Right ventricle myocardium inferior (tissue), 1 donor: Measurements from ENCODE around the gene FAM167B. TPM values are rescaled to one million over a fixed set of nuclear protein-coding genes. Genes with fewer than 3 reads are reported as not detected.

Experiments used
- ATAC-seq: fragments of 200-7000 bp; cut with Tn5 transposase; one replicate; pipeline ENCODE4 v1.9.1; 2020; ENCODE audit warnings: mild to moderate bottlenecking, moderate library complexity
- DNase-seq: peaks from one replicate; pipeline ENCODE4 v3.0.0; 2021; ENCODE audit errors: missing footprints
- intact Hi-C: fragments of 100-400 bp; cut with DNase I; formaldehyde crosslinking; loops from one replicate; pipeline ENCODE4 v1.11.0; 2022
- long read RNA-seq: library from polyadenylated mRNA; unstranded; transcript quantifications from one replicate; pipeline ENCODE4 v2.0.0, GENCODE V29; 2021
- total RNA-seq: library from RNA; stranded (reverse); fragmentation: NEBNext Ultra II Directional; extraction: Animal tissue kit (Norgen Biotek cat#: 25700); gene quantifications from one replicate; pipeline ENCODE4 v1.2.1, GENCODE V29; 2021
- donor health status: DM: no; HTN: yes; CAD: no; lungs with severe emphysema.

The FAM167B gene
- 10.5 TPM for total RNA-seq
- long read RNA-seq, partial matches to known transcripts: 0 of 4 reads
- long read RNA-seq, other reads (novel, unspliced or antisense): 0 of 4 reads

- DNase-seq (no peak), ATAC-seq (peak; percentile 45)
- intact Hi-C loops: loop anchor here (5.0 kb wide), 1 partner anchor 45 kb away; the partner anchor contains the start of gene HDAC1
Measured at GRCh38 chr1:32246888-32247273, at the start of gene FAM167B. TSS of gene FAM167B (plus strand) at chr1:32247222. CDS start at chr1:32247422, 200 bp downstream.

- DNase-seq (no peak), ATAC-seq (no peak)
- intact Hi-C loops: no loop called here
Measured at GRCh38 chr1:32197837-32198236, 49.2 kb upstream of the FAM167B start.

- no peak for DNase-seq
- no peak for ATAC-seq
- intact Hi-C loops: no loop called here
Measured at GRCh38 chr1:32198237-32199042, 48.6 kb upstream of the FAM167B start.

GRCh38 chr1:32199043-32199716, 47.8 kb upstream of the FAM167B start:
- DNase-seq: no peak
- intact Hi-C loops: no loop called here

GRCh38 chr1:32199717-32200072, 47.3 kb upstream of the FAM167B start:
- intact Hi-C loops: no loop called here
- ATAC-seq: peak; percentile 64
- DNase-seq: peak; percentile 87

More at GRCh38 chr1:32199043-32199716, 47.8 kb upstream of the FAM167B start:
- ATAC-seq: no peak

- intact Hi-C loops: no loop called here
- peak; percentile 86 for DNase-seq
- ATAC-seq: peak; percentile 63
Measured at GRCh38 chr1:32200226-32201010, 46.6 kb upstream of the FAM167B start, which contains the start of gene CCDC28B. TSS of gene CCDC28B (plus strand) at chr1:32200595. CDS start at chr1:32201936, 1,341 bp downstream.

- DNase-seq (no peak), ATAC-seq (peak; percentile 47)
- intact Hi-C loops: no loop called here
Measured at GRCh38 chr1:32201011-32201855, 45.8 kb upstream of the FAM167B start.

GRCh38 chr1:32204943-32205361, 42.1 kb upstream of the FAM167B start:
- ATAC-seq (no peak), DNase-seq (no peak)
- intact Hi-C loops: no loop called here

- ATAC-seq: peak; percentile 76
- DNase-seq: peak; percentile 92
- intact Hi-C loops: no loop called here
Measured at GRCh38 chr1:32205401-32206370, 41.3 kb upstream of the FAM167B start, which contains the start of gene IQCC. TSS of gene IQCC (plus strand) at chr1:32205671. CDS start at chr1:32205682, 11 bp downstream.

- no peak for DNase-seq
- intact Hi-C loops: no loop called here
- ATAC-seq: no peak
Measured at GRCh38 chr1:32208469-32208868, 38.6 kb upstream of the FAM167B start.

GRCh38 chr1:32208891-32209328, 38.1 kb upstream of the FAM167B start, which contains the start of gene DCDC2B:
TSS of gene DCDC2B (plus strand) at chr1:32209089. CDS start at chr1:32209094, 5 bp downstream.
- no peak for ATAC-seq
- intact Hi-C loops: no loop called here
- DNase-seq: no peak

GRCh38 chr1:32215629-32216480, 31.2 kb upstream of the FAM167B start:
- no peak for DNase-seq
- intact Hi-C loops: loop anchor here (5.0 to 10.0 kb wide), 2 partner anchors 101 to 179 kb away; partner anchors contain the start of gene BSDC1

GRCh38 chr1:32216566-32216965, 30.5 kb upstream of the FAM167B start:
- intact Hi-C loops: loop anchor here (5.0 to 10.0 kb wide), 2 partner anchors 101 to 178 kb away; partner anchors contain the start of gene BSDC1
- DNase-seq (no peak), ATAC-seq (no peak)

More at GRCh38 chr1:32215629-32216480, 31.2 kb upstream of the FAM167B start:
- ATAC-seq: peak; percentile 40

GRCh38 chr1:32219022-32219421, 28.0 kb upstream of the FAM167B start:
- intact Hi-C loops: loop anchor here (5.0 to 10.0 kb wide), 2 partner anchors 98 to 176 kb away; partner anchors contain the start of gene BSDC1
- no peak for DNase-seq

GRCh38 chr1:32220746-32221580, 26.1 kb upstream of the FAM167B start:
- ATAC-seq (no peak), DNase-seq (no peak)
- intact Hi-C loops: no loop called here

More at GRCh38 chr1:32219022-32219421, 28.0 kb upstream of the FAM167B start:
- no peak for ATAC-seq
